Endothelial cell of umbilical vein (primary cell): ENCODE results near the gene TLDC2. TPM values are rescaled to one million over a fixed set of nuclear protein-coding genes. Genes with fewer than 3 reads are reported as not detected.

ENCODE experiments used
- BruUV-seq: library from RNA; stranded (reverse); fragments of 400-500 nt; replicated peaks from 2 replicates; lab custom pipeline; 2021; lab: Mats Ljungman, UMichigan
- CTCF ChIA-PET: fragments of 300-600, 350-600 bp; sonication (Branson Sonifier 250); formaldehyde crosslinking; loops from one replicate; lab custom pipeline; 2021; ENCODE audit warnings: antibody characterized with exemption, inconsistent platforms; lab: Charles Lee
- POLR2A ChIA-PET: fragments of 300-600, 350-600 bp; sonication (Branson Sonifier 250); formaldehyde crosslinking; loops from one replicate; lab custom pipeline; 2021; ENCODE audit warnings: antibody characterized with exemption, inconsistent platforms; lab: Charles Lee
- DNase-seq: peaks from one replicate; pipeline ENCODE4 v3.0.0-alpha.2; 2011; ENCODE audit warnings: low read depth, low spot score
- FAIRE-seq: peaks from 2 replicates; lab custom pipeline; 2011; peaks lifted over from hg19 to GRCh38; lab: Jason Lieb, UNC
- H2AFZ ChIP-seq: 2 replicates; pipeline ENCODE4 v1.6.0; 2012; ENCODE audit warnings: low read depth, low read length, control low read depth, inconsistent platforms
- H3K27ac ChIP-seq: 2 replicates; pipeline ENCODE4 v1.5.1; 2011; ENCODE audit warnings: low read depth, mild to moderate bottlenecking, control low read depth, low read length, moderate library complexity; ENCODE audit not compliant: insufficient read depth
- H3K27me3 ChIP-seq, 2 experiments: 2 replicates each; pipeline versions ENCODE4 v1.6.0 to v1.6.1; 2011; ENCODE audit warnings: low read length in 2 of 2, mixed read lengths in 1 of 2; ENCODE audit not compliant: control insufficient read depth in 2 of 2, insufficient read depth in 2 of 2
- H3K36me3 ChIP-seq, 2 experiments: 2 replicates in 1 of 2; 3 replicates in 1 of 2; pipeline ENCODE4 v1.5.1; 2011; ENCODE audit warnings: low read length in 2 of 2, mild to moderate bottlenecking in 1 of 2, moderate library complexity in 1 of 2; ENCODE audit not compliant: control insufficient read depth in 2 of 2, insufficient read depth in 2 of 2; ENCODE audit errors: extremely low read depth in 1 of 2
- H3K4me1 ChIP-seq: 3 replicates; pipeline ENCODE4 v1.5.1; 2011; ENCODE audit warnings: mild to moderate bottlenecking, low read length; ENCODE audit not compliant: control insufficient read depth, insufficient read depth; ENCODE audit errors: extremely low read depth
- H3K4me2 ChIP-seq: 2 replicates; pipeline ENCODE4 v1.6.1; 2011; ENCODE audit warnings: low read length, control low read depth, mixed read lengths; ENCODE audit not compliant: insufficient read depth
- H3K4me3 ChIP-seq, 3 experiments: fragments of 200-600 bp in 1 of 3; sonication (generic), shearing (Covaris generic) in 1 of 3; replicated peaks in 1 of 3; 2 replicates each; pipeline ENCODE4 v1.5.1; 2011 to 2016; ENCODE audit warnings: control low read depth in 3 of 3, low read length in 3 of 3, mild to moderate bottlenecking in 2 of 3, inconsistent platforms in 1 of 3, low read depth in 1 of 3, moderate library complexity in 1 of 3; ENCODE audit not compliant: insufficient read depth in 1 of 3
- H3K79me2 ChIP-seq: 2 replicates; pipeline ENCODE4 v1.6.0; 2012; ENCODE audit warnings: low read length, inconsistent platforms; ENCODE audit not compliant: control insufficient read depth, insufficient read depth
- H3K9ac ChIP-seq: replicated peaks from 2 replicates; pipeline ENCODE3; 2011; ENCODE audit warnings: low read length, control low read depth; ENCODE audit not compliant: insufficient read depth; ENCODE audit errors: extremely low read depth
- H3K9me1 ChIP-seq: replicated peaks from 3 replicates; pipeline ENCODE4 v1.6.0; 2011; ENCODE audit warnings: mild to moderate bottlenecking, low read length; ENCODE audit not compliant: control insufficient read depth, insufficient read depth; ENCODE audit errors: extremely low read depth
- H3K9me3 ChIP-seq: replicated peaks from 2 replicates; pipeline ENCODE4 v1.5.1; 2012; ENCODE audit warnings: low read length, inconsistent platforms; ENCODE audit not compliant: control insufficient read depth, insufficient read depth
- H4K20me1 ChIP-seq: replicated peaks from 2 replicates; pipeline ENCODE3; 2011; ENCODE audit warnings: mild to moderate bottlenecking, low read length; ENCODE audit not compliant: control insufficient read depth, insufficient read depth; ENCODE audit errors: extremely low read depth
- EZH2 ChIP-seq: IDR thresholded peaks from 2 replicates; pipeline ENCODE4 v1.6.1; 2012; ENCODE audit warnings: borderline replicate concordance, low read depth, mild to moderate bottlenecking, moderate library complexity, low read length, inconsistent platforms; ENCODE audit not compliant: severe bottlenecking
- FOS ChIP-seq: IDR thresholded peaks from 2 replicates; pipeline ENCODE4 v1.6.1; 2011; ENCODE audit warnings: mild to moderate bottlenecking, low read length, moderate library complexity, borderline replicate concordance; ENCODE audit not compliant: insufficient read depth
- GATA2 ChIP-seq: IDR thresholded peaks from 2 replicates; pipeline ENCODE4 v1.7.0; 2011; ENCODE audit warnings: low read depth, mild to moderate bottlenecking, moderate library complexity, mixed read lengths, low read length; ENCODE audit not compliant: insufficient read length, insufficient read depth
- JUN ChIP-seq: IDR thresholded peaks from 2 replicates; pipeline ENCODE4 v1.6.1; 2011; ENCODE audit warnings: borderline replicate concordance, low read depth; ENCODE audit not compliant: insufficient read length, insufficient read depth
- MYC ChIP-seq: IDR thresholded peaks from one replicate; pipeline ENCODE4 v1.6.1; 2011; ENCODE audit warnings: mild to moderate bottlenecking, low read depth, low read length
- POLR2A ChIP-seq: IDR thresholded peaks from 2 replicates; pipeline ENCODE4 v1.6.1; 2012; ENCODE audit warnings: low read depth, mild to moderate bottlenecking, control low read depth, low read length
- POLR2AphosphoS5 ChIP-seq: IDR thresholded peaks from 2 replicates; pipeline ENCODE4 v1.6.1; 2012; ENCODE audit warnings: low read depth, mild to moderate bottlenecking, control low read depth, low read length, moderate library complexity; ENCODE audit not compliant: insufficient read depth
- dilution Hi-C: fragments of 300-500 bp; cut with MboI; formaldehyde crosslinking; loops from one replicate; pipeline ENCODE4 v1.15.0; 2019; ENCODE audit warnings: low sequenced_read_pairs; ENCODE audit not compliant: extremely low pct_ligation_motif_present
- intact Hi-C: fragments of 100-400 bp; cut with micrococcal nuclease; formaldehyde crosslinking; loops from one replicate; pipeline ENCODE4 v1.10.0; 2022
- polyA plus RNA-seq, 4 experiments: library from polyadenylated mRNA; depleted of rRNA in 3 of 4; stranded (reverse) in 3 of 4; unstranded in 1 of 4; fragments of >200 nt; gene quantifications; 2 replicates each; pipeline versions ENCODE4 v1.2.1 to v1.2.3, GENCODE V29; 2011 to 2012; ENCODE audit warnings: missing spikeins in 1 of 4
- total RNA-seq: library from RNA; stranded (reverse); gene quantifications from 2 replicates; pipeline ENCODE4 v1.2.3, GENCODE V29; 2021
- TF ChIP-seq, protein P1 (sequence below), 2 donors: IDR thresholded peaks; 1 replicate in 1 of 2; 2 replicates in 1 of 2; pipeline ENCODE4 v1.5.1; 2011; ENCODE audit warnings: low read length in 2 of 2, mild to moderate bottlenecking in 2 of 2, moderate library complexity in 2 of 2, control low read depth in 1 of 2, inconsistent platforms in 1 of 2, low read depth in 1 of 2; ENCODE audit not compliant: insufficient read depth in 1 of 2; ENCODE audit errors: extremely low read depth in 1 of 2
- TF ChIP-seq, protein P2 (sequence below): IDR thresholded peaks from 2 replicates; pipeline ENCODE4 v1.6.1; 2011; ENCODE audit not compliant: insufficient read depth, insufficient read length

The TLDC2 gene
- total and polyA plus RNA-seq, 2 donors (not counting 3 experiments of a cell fraction or from before 2014, with no cell fraction given) = not detected

DNA sequence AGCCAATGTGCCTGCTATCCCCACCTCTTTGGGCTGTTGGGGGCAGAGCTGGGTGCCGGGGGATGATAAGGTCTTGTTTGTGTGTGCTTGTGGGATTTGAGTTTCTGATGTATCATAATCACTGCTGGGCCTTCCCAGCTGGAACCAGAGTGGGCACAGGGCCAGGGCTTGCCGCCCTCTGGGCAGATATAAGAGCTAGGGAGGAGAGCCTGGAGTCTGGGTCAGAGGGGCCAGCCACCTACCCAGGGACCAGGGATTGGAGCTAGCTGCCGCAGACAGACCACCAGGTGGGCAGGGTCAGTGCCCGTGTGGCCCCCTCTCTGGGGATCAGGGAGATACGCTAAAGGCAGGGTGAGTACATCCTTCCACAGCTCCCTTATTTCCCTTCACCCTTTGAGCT lies 3.1 kb upstream of the TLDC2 start:
- H3K9me1 ChIP-seq = no peaks in the 10 kb centered on the region
- H3K4me3 ChIP-seq = no peak overlapping the region
- H3K27me3 ChIP-seq = no peaks in the 10 kb centered on the region
- ChIA-PET POLR2A (interaction anchor here (1.5 kb wide), 1 partner anchor 11 kb away, joined by 3 read pairs; no protein-coding TSS in a partner anchor), CTCF (interaction anchor here (0.8 to 1.5 kb wide), 5 partner anchors 8 to 99 kb away, joined by 3 to 6 read pairs (median 4); partner anchors contain the start of gene DSN1)
- no peak overlapping the region for H3K9ac ChIP-seq
- TF ChIP-seq, protein P1, sequence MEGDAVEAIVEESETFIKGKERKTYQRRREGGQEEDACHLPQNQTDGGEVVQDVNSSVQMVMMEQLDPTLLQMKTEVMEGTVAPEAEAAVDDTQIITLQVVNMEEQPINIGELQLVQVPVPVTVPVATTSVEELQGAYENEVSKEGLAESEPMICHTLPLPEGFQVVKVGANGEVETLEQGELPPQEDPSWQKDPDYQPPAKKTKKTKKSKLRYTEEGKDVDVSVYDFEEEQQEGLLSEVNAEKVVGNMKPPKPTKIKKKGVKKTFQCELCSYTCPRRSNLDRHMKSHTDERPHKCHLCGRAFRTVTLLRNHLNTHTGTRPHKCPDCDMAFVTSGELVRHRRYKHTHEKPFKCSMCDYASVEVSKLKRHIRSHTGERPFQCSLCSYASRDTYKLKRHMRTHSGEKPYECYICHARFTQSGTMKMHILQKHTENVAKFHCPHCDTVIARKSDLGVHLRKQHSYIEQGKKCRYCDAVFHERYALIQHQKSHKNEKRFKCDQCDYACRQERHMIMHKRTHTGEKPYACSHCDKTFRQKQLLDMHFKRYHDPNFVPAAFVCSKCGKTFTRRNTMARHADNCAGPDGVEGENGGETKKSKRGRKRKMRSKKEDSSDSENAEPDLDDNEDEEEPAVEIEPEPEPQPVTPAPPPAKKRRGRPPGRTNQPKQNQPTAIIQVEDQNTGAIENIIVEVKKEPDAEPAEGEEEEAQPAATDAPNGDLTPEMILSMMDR (IDR thresholded peaks at IDR 0.05; ENCODE audit: extremely low read depth in 1 of 2, insufficient read depth in 1 of 2, low read depth in 1 of 2, low read length in 2 of 2) = no peak
- TF ChIP-seq, protein P2, sequence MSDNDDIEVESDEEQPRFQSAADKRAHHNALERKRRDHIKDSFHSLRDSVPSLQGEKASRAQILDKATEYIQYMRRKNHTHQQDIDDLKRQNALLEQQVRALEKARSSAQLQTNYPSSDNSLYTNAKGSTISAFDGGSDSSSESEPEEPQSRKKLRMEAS = no peak
- TF ChIP-seq FOS (no peak), GATA2 (no peak), JUN (no peak), MYC (no peak), EZH2 (no peak), POLR2A (no peak), POLR2AphosphoS5 (no peak)
- no peak overlapping the region for H2AFZ ChIP-seq
- BruUV-seq = no TSS peak
- no peaks in the 10 kb centered on the region for H3K79me2 ChIP-seq
- dilution Hi-C loops (no loop called here), intact Hi-C loops (no loop called here)
- no peaks in the 10 kb centered on the region for H3K36me3 ChIP-seq
- DNase-seq = no peak
- no peak for FAIRE-seq
- H3K27ac ChIP-seq = no peak overlapping the region
- no peaks in the 10 kb centered on the region for H4K20me1 ChIP-seq
- H3K4me1 ChIP-seq = no peaks in the 10 kb centered on the region
- H3K4me2 ChIP-seq = no peak overlapping the region
- H3K9me3 ChIP-seq = no peaks in the 10 kb centered on the region
